Upper lobe of right lung (tissue), 1 donor: ENCODE results near the gene HSPA1L. TPM values are rescaled to one million over a fixed set of nuclear protein-coding genes. Genes with fewer than 3 reads are reported as not detected.

Source experiments
- ATAC-seq: fragments of 200-7000 bp; cut with Tn5 transposase; one replicate; pipeline ENCODE4 v1.9.1; 2020; ENCODE audit warnings: mild to moderate bottlenecking, moderate library complexity
- DNase-seq: peaks from one replicate; pipeline ENCODE4 v3.0.0-alpha.2; 2020
- H3K27ac ChIP-seq: fragments of 200-600 bp; one replicate; pipeline ENCODE4 v1.8.0; 2022
- H3K27me3 ChIP-seq: fragments of 200-600 bp; one replicate; pipeline ENCODE4 v1.8.0; 2022; ENCODE audit warnings: mild to moderate bottlenecking
- H3K36me3 ChIP-seq: fragments of 200-600 bp; one replicate; pipeline ENCODE4 v1.8.0; 2022
- H3K4me1 ChIP-seq: fragments of 200-600 bp; one replicate; pipeline ENCODE4 v1.8.0; 2022
- H3K4me3 ChIP-seq: fragments of 200-600 bp; one replicate; pipeline ENCODE4 v1.8.0; 2022; ENCODE audit warnings: mild to moderate bottlenecking
- H3K9me3 ChIP-seq: fragments of 200-600 bp; one replicate; pipeline ENCODE4 v1.8.0; 2022
- intact Hi-C: fragments of 100-400 bp; cut with DNase I; formaldehyde crosslinking; loops from one replicate; pipeline ENCODE4 v1.11.0; 2022
- total RNA-seq: library from RNA; stranded (reverse); fragmentation: NEBNext Ultra II Directional; extraction: Animal tissue kit (Norgen Biotek cat#: 25700); gene quantifications from one replicate; pipeline ENCODE4 v1.2.1, GENCODE V29; 2021
- TF ChIP-seq, protein P1 (sequence below): fragments of 200-600 bp; IDR thresholded peaks from one replicate; pipeline ENCODE4 v1.8.0; 2022; ENCODE audit warnings: antibody characterized with exemption
- donor health status: DM: no; HTN: yes; CAD: no; lungs with severe emphysema.

HSPA1L gene
- total RNA-seq, 1 donor from 2014 or later, result 2.0 TPM

DNA sequence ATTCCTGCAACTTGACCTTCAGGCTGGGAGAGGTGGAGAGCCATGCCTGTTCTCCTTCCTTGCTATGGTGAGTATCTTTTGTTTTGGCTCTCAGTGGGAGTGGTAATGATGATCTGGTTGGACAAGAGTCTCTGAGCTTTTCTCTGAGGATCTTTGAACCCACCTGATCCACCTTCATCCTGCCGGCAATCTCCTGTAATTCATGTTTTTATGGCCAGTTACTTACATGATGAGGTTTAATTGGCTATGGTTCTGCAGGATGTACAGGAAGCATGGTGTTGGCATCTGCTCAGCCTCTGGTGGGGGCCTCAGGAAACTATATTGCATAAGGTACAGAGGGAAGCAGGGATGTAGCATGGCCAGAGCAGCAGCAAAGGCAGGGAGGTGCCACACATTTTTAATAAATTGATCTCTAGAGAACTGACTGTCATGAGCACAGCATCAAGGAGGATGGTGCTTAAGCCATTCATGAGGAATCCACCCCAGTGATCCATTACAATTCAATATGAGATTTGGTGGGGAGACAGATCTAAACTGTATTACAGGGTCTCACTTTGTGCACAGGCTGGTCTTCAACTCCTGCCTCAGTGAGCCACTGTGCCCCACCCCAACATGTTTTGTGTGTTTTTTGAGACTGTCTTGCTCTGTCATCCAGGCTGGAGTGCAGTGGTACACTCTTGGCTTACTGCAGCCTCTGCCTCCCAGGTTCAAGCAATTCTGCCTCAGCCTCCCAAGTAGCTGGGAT lies 22.5 kb upstream of the HSPA1L start:
- DNase-seq, result no peak
- Histone ChIP-seq H3K27ac (peak overlapping the region; percentile 93), H3K9me3 (no peaks in the 10 kb centered on the region), H3K36me3 (peaks cover 43% of the 10 kb centered on the region), H3K4me3 (peak overlapping the region; percentile 86), H3K27me3 (no peaks in the 10 kb centered on the region), H3K4me1 (peaks cover 33% of the 10 kb centered on the region)
- TF ChIP-seq, protein P1, sequence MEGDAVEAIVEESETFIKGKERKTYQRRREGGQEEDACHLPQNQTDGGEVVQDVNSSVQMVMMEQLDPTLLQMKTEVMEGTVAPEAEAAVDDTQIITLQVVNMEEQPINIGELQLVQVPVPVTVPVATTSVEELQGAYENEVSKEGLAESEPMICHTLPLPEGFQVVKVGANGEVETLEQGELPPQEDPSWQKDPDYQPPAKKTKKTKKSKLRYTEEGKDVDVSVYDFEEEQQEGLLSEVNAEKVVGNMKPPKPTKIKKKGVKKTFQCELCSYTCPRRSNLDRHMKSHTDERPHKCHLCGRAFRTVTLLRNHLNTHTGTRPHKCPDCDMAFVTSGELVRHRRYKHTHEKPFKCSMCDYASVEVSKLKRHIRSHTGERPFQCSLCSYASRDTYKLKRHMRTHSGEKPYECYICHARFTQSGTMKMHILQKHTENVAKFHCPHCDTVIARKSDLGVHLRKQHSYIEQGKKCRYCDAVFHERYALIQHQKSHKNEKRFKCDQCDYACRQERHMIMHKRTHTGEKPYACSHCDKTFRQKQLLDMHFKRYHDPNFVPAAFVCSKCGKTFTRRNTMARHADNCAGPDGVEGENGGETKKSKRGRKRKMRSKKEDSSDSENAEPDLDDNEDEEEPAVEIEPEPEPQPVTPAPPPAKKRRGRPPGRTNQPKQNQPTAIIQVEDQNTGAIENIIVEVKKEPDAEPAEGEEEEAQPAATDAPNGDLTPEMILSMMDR, result no peak
- intact Hi-C loops, result loop anchor here (10.0 kb wide), 1 partner anchor 143 kb away; no protein-coding TSS in a partner anchor
- ATAC-seq, result no peak

DNA sequence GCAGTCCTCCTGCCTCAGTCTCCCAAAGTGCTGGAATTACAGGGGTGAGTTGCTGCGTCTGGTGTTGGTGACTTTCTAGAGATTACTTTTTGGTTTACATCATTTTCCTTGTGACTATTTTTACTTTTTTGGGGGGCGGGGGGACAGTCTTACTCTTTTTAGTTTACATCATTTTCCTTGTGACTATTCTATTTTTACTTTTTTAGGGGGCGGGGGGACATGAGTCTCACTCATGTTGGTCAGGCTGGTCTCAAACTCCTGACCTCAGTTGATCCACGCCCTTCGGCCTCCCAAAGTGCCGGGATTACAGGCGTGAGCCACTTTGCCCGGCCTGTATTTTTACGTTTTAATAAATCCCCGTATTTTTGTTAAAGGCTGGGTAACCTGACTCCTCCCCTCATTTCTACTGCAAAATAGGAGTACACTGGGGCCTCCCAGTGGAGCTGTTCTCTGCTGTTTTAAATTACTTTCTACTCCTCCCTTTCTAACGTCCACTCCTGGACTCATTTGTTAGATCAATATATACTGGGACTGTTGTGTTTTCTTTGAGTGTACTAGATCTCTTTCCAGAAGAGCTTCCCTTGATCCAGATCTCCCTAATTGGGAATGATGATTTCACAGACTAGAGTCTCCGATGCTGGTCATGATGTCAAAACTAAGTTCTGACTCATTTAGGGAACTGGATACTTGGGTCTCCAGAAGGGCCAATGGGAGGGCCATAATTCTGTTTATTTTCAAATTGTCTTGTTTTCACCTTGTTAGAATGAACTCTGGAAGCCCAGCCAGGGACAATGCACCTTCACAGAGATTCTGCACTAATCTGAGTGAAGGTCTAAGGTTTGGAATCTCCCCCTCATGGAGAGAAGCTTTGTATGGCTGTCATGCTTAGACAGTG lies 21.6 kb upstream of the HSPA1L start:
- intact Hi-C loops, result loop anchor here (10.0 kb wide), 1 partner anchor 142 kb away; no protein-coding TSS in a partner anchor
- no peak for DNase-seq

DNA sequence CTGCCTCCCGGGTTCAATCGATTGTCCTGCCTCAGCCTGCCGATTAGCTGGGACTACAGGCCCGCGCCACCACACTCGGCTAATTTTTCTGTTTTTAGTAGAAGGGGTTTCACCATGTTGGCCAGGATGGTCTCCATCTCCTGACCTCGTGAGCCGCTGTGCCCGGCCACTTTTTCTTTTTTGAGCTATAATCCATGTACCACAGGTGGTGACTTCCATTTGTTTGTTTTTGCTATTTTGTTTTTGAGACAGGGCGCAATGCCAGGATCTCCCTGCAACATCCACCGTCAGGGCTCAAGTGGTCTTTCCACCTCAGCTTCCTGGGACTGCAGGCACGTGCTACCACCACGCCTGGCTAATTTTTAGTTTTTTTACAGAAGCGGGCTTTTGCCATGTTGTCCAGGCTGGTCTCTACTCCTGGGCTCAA lies 21.0 kb upstream of the HSPA1L start:
- Histone ChIP-seq H3K27me3 (no peaks in the 10 kb centered on the region), H3K36me3 (peaks cover 42% of the 10 kb centered on the region), H3K27ac (peak overlapping the region; percentile 93), H3K9me3 (no peaks in the 10 kb centered on the region), H3K4me3 (peak overlapping the region; percentile 86), H3K4me1 (peaks cover 44% of the 10 kb centered on the region)
- TF ChIP-seq, protein P1, result no peak
- no peak for ATAC-seq
- no peak for DNase-seq
- intact Hi-C loops, result loop anchor here (10.0 kb wide), 1 partner anchor 141 kb away; no protein-coding TSS in a partner anchor

More for the DNA sequence above, 21.6 kb upstream of the HSPA1L start:
- Histone ChIP-seq H3K9me3 (no peaks in the 10 kb centered on the region), H3K27me3 (no peaks in the 10 kb centered on the region), H3K4me3 (peak overlapping the region; percentile 86), H3K27ac (peak overlapping the region; percentile 93), H3K4me1 (peaks cover 38% of the 10 kb centered on the region), H3K36me3 (peaks cover 43% of the 10 kb centered on the region)
- TF ChIP-seq, protein P1, result no peak
- no peak for ATAC-seq

DNA sequence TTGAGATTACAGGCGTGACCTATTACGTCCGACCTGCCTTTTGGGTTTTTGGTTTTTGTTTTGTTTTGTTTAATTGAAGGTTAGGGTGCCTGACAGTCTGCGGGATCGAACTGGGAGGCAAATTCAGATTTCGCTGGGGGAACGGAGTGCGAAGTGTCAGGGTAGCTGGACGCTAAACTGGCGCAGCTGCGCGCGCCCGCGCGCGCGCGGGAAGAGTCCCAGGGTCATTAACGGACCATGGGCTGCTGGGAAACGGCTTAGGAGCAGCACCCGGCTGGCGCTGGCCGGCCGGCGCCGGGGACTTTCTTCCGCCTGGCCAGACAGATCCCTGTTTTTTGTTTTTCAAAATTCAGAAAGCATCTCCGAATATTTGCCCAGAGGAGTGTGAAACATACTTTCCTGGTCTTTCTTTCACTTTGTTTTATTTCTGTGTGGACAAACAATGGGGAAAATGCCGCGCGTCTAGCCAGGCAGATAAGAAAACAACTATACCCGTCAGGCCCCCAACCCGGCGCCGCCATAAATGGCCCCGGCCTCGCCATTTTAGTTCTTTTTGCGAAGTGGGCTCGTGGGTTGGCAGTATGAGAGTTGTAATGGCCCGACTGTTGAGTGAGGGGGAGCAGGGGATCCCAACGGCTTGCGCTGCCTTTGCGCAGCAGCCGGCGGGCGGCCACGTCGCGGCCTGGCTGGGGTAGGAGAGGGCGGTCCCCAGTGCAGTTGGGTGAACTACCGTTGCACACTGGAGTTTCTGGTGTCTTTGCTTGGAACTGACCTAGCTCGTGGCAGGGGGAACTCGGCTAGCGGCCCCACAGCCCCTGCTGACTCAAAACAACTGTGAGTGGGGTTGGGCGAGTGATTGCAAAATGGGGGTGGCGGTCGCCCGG lies 19.5 kb upstream of the HSPA1L start:
- ATAC-seq (peak; percentile 91), DNase-seq (peak; percentile 94)
- no peaks in the 10 kb centered on the region for H3K27me3 ChIP-seq
- peaks cover 49% of the 10 kb centered on the region for H3K4me1 ChIP-seq
- peak overlapping the region; percentile 86 for H3K4me3 ChIP-seq
- peaks cover 27% of the 10 kb centered on the region for H3K36me3 ChIP-seq
- TF ChIP-seq, protein P1, result no peak
- H3K27ac ChIP-seq, result peak overlapping the region; percentile 93
- intact Hi-C loops, result loop anchor here (10.0 kb wide), 1 partner anchor 140 kb away; no protein-coding TSS in a partner anchor
- H3K9me3 ChIP-seq, result no peaks in the 10 kb centered on the region
